ENCODE data around the gene TXNDC9. TPM values are rescaled to one million over a fixed set of nuclear protein-coding genes. Genes with fewer than 3 reads are reported as not detected.
"Not testable (repeated sequence)": the region's sequence is repeated elsewhere in the genome, so short reads cannot be mapped to it uniquely, and the experiment has no call there.

Gene TXNDC9
- total RNA-seq, 1 experiment from 2014 or later, result 38.6 TPM

GRCh38 chr2:99374747-99375146 lies 38.6 kb upstream of the TXNDC9 start:
- no peak overlapping the region for H3K27ac ChIP-seq
- POLR2A ChIA-PET (ENCODE audit: unreplicated experiment), result no interaction called here
- peaks cover 55% of the 10 kb centered on the region for H3K36me3 ChIP-seq (ENCODE audit: low read depth)

DNA sequence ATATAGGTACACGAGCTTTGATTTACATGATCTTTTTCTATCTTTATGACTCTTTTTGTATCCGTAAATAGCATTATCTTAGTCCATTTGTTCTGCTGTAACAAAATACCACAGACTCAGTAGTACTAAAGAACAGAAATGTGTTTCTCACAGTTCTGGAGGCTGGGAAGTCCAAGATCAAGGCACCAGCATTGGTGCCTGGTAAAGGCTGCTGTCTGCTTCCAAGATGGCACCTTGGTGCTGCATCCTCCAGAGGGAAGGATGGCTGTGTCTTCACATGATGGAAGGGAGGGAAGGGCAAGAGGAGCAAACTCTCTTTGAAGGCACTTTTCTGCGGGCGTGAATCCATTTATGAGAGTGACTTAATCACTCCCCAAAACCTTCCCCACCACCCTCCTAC lies 37.0 kb upstream of the TXNDC9 start:
- Histone ChIP-seq H3F3A (ENCODE audit: insufficient read depth, low read depth) (0 out of 2 replicates have a peak, but pooled peaks cover 2% of the 10 kb centered on the region), H3K27ac (no peak overlapping the region), H3K4me2 (no peak overlapping the region), H3K36me3 (ENCODE audit: low read depth) (peaks cover 46% of the 10 kb centered on the region), H2AFZ (no peak overlapping the region), H4K20me1 (ENCODE audit: insufficient read depth) (peaks cover 11% of the 10 kb centered on the region; the same call in 1 of the 2 replicates), H3K79me2 (ENCODE audit: low read depth) (no peaks in the 10 kb centered on the region), H3K27me3 (ENCODE audit: insufficient read depth, low read depth) (no peaks in the 10 kb centered on the region), H3K9me3 (ENCODE audit: insufficient read depth, low read depth) (no peaks in the 10 kb centered on the region), H3K4me3 (no peak overlapping the region), H3K4me1 (replicated peaks; ENCODE audit: insufficient read depth) (no peaks in the 10 kb centered on the region), H3K9me2 (ENCODE audit: insufficient read depth) (no peaks in the 10 kb centered on the region)
- POLR2A ChIA-PET (ENCODE audit: unreplicated experiment), result no interaction called here
- TF ChIP-seq, protein P1, sequence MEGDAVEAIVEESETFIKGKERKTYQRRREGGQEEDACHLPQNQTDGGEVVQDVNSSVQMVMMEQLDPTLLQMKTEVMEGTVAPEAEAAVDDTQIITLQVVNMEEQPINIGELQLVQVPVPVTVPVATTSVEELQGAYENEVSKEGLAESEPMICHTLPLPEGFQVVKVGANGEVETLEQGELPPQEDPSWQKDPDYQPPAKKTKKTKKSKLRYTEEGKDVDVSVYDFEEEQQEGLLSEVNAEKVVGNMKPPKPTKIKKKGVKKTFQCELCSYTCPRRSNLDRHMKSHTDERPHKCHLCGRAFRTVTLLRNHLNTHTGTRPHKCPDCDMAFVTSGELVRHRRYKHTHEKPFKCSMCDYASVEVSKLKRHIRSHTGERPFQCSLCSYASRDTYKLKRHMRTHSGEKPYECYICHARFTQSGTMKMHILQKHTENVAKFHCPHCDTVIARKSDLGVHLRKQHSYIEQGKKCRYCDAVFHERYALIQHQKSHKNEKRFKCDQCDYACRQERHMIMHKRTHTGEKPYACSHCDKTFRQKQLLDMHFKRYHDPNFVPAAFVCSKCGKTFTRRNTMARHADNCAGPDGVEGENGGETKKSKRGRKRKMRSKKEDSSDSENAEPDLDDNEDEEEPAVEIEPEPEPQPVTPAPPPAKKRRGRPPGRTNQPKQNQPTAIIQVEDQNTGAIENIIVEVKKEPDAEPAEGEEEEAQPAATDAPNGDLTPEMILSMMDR (conservative IDR thresholded peaks at IDR 0.05), result no peak
- no peak for TF ChIP-seq EZH2 (IDR thresholded peaks at IDR 0.05; ENCODE audit: low read depth)
- no TSS peak for BruUV-seq (replicated peaks)
- intact Hi-C loops (cut with micrococcal nuclease; ENCODE audit: unreplicated experiment), result no loop called here
- CTCF ChIA-PET, result no interaction called here
- DNase-seq, result no peak

More at GRCh38 chr2:99374747-99375146, 38.6 kb upstream of the TXNDC9 start:
- 0 out of 2 replicates have a peak, but pooled peaks cover 5% of the 10 kb centered on the region for H4K20me1 ChIP-seq (ENCODE audit: insufficient read depth)
- BruUV-seq (replicated peaks), result no TSS peak
- DNase-seq, result no peak
- CTCF ChIA-PET, result no interaction called here
- H3K79me2 ChIP-seq (ENCODE audit: low read depth), result no peaks in the 10 kb centered on the region
- TF ChIP-seq EZH2 (IDR thresholded peaks at IDR 0.05; ENCODE audit: low read depth), result no peak
- TF ChIP-seq, protein P1 (conservative IDR thresholded peaks at IDR 0.05), result no peak
- 0 out of 2 replicates have a peak, but pooled peaks cover 5% of the 10 kb centered on the region for H3F3A ChIP-seq (ENCODE audit: insufficient read depth, low read depth)
- H3K4me2 ChIP-seq, result no peak overlapping the region
- no peaks in the 10 kb centered on the region for H3K27me3 ChIP-seq (ENCODE audit: insufficient read depth, low read depth)
- no peak overlapping the region for H2AFZ ChIP-seq
- H3K9me2 ChIP-seq (ENCODE audit: insufficient read depth), result no peaks in the 10 kb centered on the region
- no peak overlapping the region for H3K4me3 ChIP-seq
- H3K9me3 ChIP-seq (ENCODE audit: insufficient read depth, low read depth), result no peaks in the 10 kb centered on the region
- H3K4me1 ChIP-seq (replicated peaks; ENCODE audit: insufficient read depth), result no peaks in the 10 kb centered on the region
- intact Hi-C loops (cut with micrococcal nuclease; ENCODE audit: unreplicated experiment), result no loop called here

GRCh38 chr2:99368854-99369253 lies 32.7 kb upstream of the TXNDC9 start:
- H3K9me3 ChIP-seq (ENCODE audit: insufficient read depth, low read depth); H3K27me3 ChIP-seq (ENCODE audit: insufficient read depth, low read depth); H3K79me2 ChIP-seq (ENCODE audit: low read depth); DNase-seq; H3K27ac ChIP-seq; H3K4me1 ChIP-seq (replicated peaks; ENCODE audit: insufficient read depth); H3K9me2 ChIP-seq (ENCODE audit: insufficient read depth); H4K20me1 ChIP-seq (ENCODE audit: insufficient read depth); H3K4me2 ChIP-seq; CTCF ChIA-PET; H2AFZ ChIP-seq; BruUV-seq (replicated peaks); intact Hi-C loops (cut with micrococcal nuclease; ENCODE audit: unreplicated experiment); H3F3A ChIP-seq (ENCODE audit: insufficient read depth, low read depth); POLR2A ChIA-PET (ENCODE audit: unreplicated experiment); H3K4me3 ChIP-seq: not testable (repeated sequence)
- H3K36me3 ChIP-seq (ENCODE audit: low read depth), result peaks cover 60% of the 10 kb centered on the region

- Histone ChIP-seq H2AFZ (no peak overlapping the region), H3K9me2 (ENCODE audit: insufficient read depth) (no peaks in the 10 kb centered on the region), H3F3A (ENCODE audit: insufficient read depth, low read depth) (peaks cover 1% of the 10 kb centered on the region; the same call in 1 of the 2 replicates), H3K27ac (no peak overlapping the region), H3K4me3 (no peak overlapping the region), H3K36me3 (ENCODE audit: low read depth) (peaks cover 48% of the 10 kb centered on the region), H3K4me1 (replicated peaks; ENCODE audit: insufficient read depth) (no peaks in the 10 kb centered on the region), H3K79me2 (ENCODE audit: low read depth) (no peaks in the 10 kb centered on the region), H3K9me3 (ENCODE audit: insufficient read depth, low read depth) (no peaks in the 10 kb centered on the region), H4K20me1 (ENCODE audit: insufficient read depth) (peaks cover 13% of the 10 kb centered on the region; the same call in 1 of the 2 replicates), H3K4me2 (no peak overlapping the region), H3K27me3 (ENCODE audit: insufficient read depth, low read depth) (no peaks in the 10 kb centered on the region)
- TF ChIP-seq EZH2 (IDR thresholded peaks at IDR 0.05; ENCODE audit: low read depth), result no peak
- TF ChIP-seq, protein P1 (conservative IDR thresholded peaks at IDR 0.05), result no peak
- DNase-seq, result no peak
- intact Hi-C loops (cut with micrococcal nuclease; ENCODE audit: unreplicated experiment), result no loop called here
- POLR2A ChIA-PET (ENCODE audit: unreplicated experiment), result no interaction called here
- BruUV-seq (replicated peaks), result no TSS peak
- CTCF ChIA-PET, result no interaction called here
Measured at GRCh38 chr2:99365661-99366060, 29.5 kb upstream of the TXNDC9 start.
